Panc1 (cell line): ENCODE data around the gene NARS2. TPM values are rescaled to one million over a fixed set of nuclear protein-coding genes. Genes with fewer than 3 reads are reported as not detected.

Experiments used
- ATAC-seq: fragments of 200-7000 bp; cut with Tn5 transposase; 2 replicates; pipeline ENCODE4 v1.9.1; 2020; ENCODE audit warnings: mild to moderate bottlenecking, moderate library complexity
- BruUV-seq: library from RNA; stranded (reverse); fragments of 400-500 nt; replicated peaks from 2 replicates; lab custom pipeline; 2021; lab: Mats Ljungman, UMichigan
- CTCF ChIA-PET: fragments of 300-600 bp; sonication (Branson Sonifier 250); formaldehyde crosslinking; loops from one replicate; lab custom pipeline; 2022; ENCODE audit warnings: antibody characterized with exemption; lab: Charles Lee
- POLR2A ChIA-PET: fragments of 300-600 bp; sonication (Branson Sonifier 250); formaldehyde crosslinking; loops from one replicate; lab custom pipeline; 2022; ENCODE audit warnings: antibody characterized with exemption; lab: Charles Lee
- DNase-seq: peaks from one replicate; pipeline ENCODE4 v3.0.0-alpha.2; 2010; ENCODE audit warnings: low read depth, low spot score
- H3K27ac ChIP-seq: 2 replicates; pipeline ENCODE4 v1.5.1; 2011; ENCODE audit warnings: mild to moderate bottlenecking, low read length, inconsistent platforms
- H3K27me3 ChIP-seq: fragments of 200-500 bp; sonication (Bioruptor generic); 2 replicates; pipeline ENCODE4 v1.6.0; 2014; ENCODE audit warnings: low read length, inconsistent platforms; ENCODE audit not compliant: control insufficient read depth, insufficient read depth
- H3K36me3 ChIP-seq: fragments of 200-500 bp; sonication (Bioruptor generic); 2 replicates; pipeline ENCODE4 v1.5.1; 2014; ENCODE audit warnings: inconsistent platforms, mild to moderate bottlenecking, low read length, moderate library complexity; ENCODE audit not compliant: control insufficient read depth, insufficient read depth
- H3K4me1 ChIP-seq: 2 replicates; pipeline ENCODE4 v1.5.1; 2011; ENCODE audit warnings: inconsistent platforms, mild to moderate bottlenecking, low read length, moderate library complexity; ENCODE audit not compliant: control insufficient read depth, insufficient read depth
- H3K4me3 ChIP-seq, 2 experiments: 2 replicates each; pipeline ENCODE4 v1.5.1; 2011 to 2012; ENCODE audit warnings: low read depth in 2 of 2, low read length in 2 of 2, mild to moderate bottlenecking in 2 of 2, inconsistent platforms in 1 of 2, moderate library complexity in 1 of 2
- H3K9me3 ChIP-seq: fragments of 200-500 bp; sonication (Bioruptor generic); 2 replicates; pipeline ENCODE4 v1.5.1; 2014; ENCODE audit warnings: low read depth, mild to moderate bottlenecking, inconsistent platforms, low read length, moderate library complexity; ENCODE audit not compliant: control insufficient read depth, insufficient read depth
- POLR2AphosphoS5 ChIP-seq: IDR thresholded peaks from 2 replicates; pipeline ENCODE4 v1.6.1; 2012; ENCODE audit warnings: mild to moderate bottlenecking, low read depth, low read length, moderate library complexity
- REST ChIP-seq, 2 experiments: IDR thresholded peaks; 2 replicates each; pipeline ENCODE4 v1.6.1; 2011 to 2012; ENCODE audit warnings: low read depth in 2 of 2, control low read depth in 1 of 2, low read length in 1 of 2, mild to moderate bottlenecking in 1 of 2, moderate library complexity in 1 of 2; ENCODE audit not compliant: insufficient read depth in 1 of 2
- SIN3A ChIP-seq: IDR thresholded peaks from 2 replicates; pipeline ENCODE4 v1.6.1; 2012; ENCODE audit warnings: low read depth, mild to moderate bottlenecking, low read length, moderate library complexity, borderline replicate concordance; ENCODE audit not compliant: insufficient read depth
- TCF7L2 ChIP-seq: IDR thresholded peaks from 2 replicates; pipeline ENCODE4 v1.6.1; 2011; ENCODE audit warnings: mild to moderate bottlenecking, low read depth, low read length, inconsistent platforms
- in situ Hi-C: cut with HindIII; loops from 2 replicates; pipeline ENCODE4 v1.10.0; 2016; ENCODE audit warnings: low sequenced_read_pairs, low pct_unique_long_range_greater_than_20kb
- intact Hi-C: fragments of 100-400 bp; cut with micrococcal nuclease; formaldehyde crosslinking; loops from one replicate; pipeline ENCODE4 v1.10.0; 2022; ENCODE audit not compliant: unreplicated experiment
- total RNA-seq: library from RNA; stranded (reverse); gene quantifications from one replicate; pipeline ENCODE4 v1.2.1, GENCODE V29; 2021; ENCODE audit not compliant: unreplicated experiment
- TF ChIP-seq, protein P1 (sequence below): fragments of 450-650 bp; IDR thresholded peaks from 2 replicates; pipeline ENCODE4 v1.5.1; 2017; ENCODE audit warnings: mild to moderate bottlenecking

The NARS2 gene
- total RNA-seq, 1 experiment from 2014 or later = 29.8 TPM

- intact Hi-C loops (no loop called here), in situ Hi-C loops (no loop called here)
- no peak for TF ChIP-seq TCF7L2
- TF ChIP-seq, protein P1, sequence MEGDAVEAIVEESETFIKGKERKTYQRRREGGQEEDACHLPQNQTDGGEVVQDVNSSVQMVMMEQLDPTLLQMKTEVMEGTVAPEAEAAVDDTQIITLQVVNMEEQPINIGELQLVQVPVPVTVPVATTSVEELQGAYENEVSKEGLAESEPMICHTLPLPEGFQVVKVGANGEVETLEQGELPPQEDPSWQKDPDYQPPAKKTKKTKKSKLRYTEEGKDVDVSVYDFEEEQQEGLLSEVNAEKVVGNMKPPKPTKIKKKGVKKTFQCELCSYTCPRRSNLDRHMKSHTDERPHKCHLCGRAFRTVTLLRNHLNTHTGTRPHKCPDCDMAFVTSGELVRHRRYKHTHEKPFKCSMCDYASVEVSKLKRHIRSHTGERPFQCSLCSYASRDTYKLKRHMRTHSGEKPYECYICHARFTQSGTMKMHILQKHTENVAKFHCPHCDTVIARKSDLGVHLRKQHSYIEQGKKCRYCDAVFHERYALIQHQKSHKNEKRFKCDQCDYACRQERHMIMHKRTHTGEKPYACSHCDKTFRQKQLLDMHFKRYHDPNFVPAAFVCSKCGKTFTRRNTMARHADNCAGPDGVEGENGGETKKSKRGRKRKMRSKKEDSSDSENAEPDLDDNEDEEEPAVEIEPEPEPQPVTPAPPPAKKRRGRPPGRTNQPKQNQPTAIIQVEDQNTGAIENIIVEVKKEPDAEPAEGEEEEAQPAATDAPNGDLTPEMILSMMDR = no peak
- no peak for TF ChIP-seq POLR2AphosphoS5
- TF ChIP-seq REST (IDR thresholded peaks at IDR 0.05; ENCODE audit: insufficient read depth in 1 of 2, low read depth in 2 of 2, low read length in 1 of 2) = no peak
- no peak for TF ChIP-seq SIN3A
- CTCF ChIA-PET = no interaction called here
- H3K27ac ChIP-seq = no peak overlapping the region
- no peak for DNase-seq
- no peaks in the 10 kb centered on the region for H3K9me3 ChIP-seq
- no peaks in the 10 kb centered on the region for H3K4me1 ChIP-seq
- POLR2A ChIA-PET = no interaction called here
- H3K4me3 ChIP-seq = no peak overlapping the region
- H3K36me3 ChIP-seq = no peaks in the 10 kb centered on the region
- peaks cover 10% of the 10 kb centered on the region for H3K27me3 ChIP-seq
- no TSS peak for BruUV-seq
- no peak for ATAC-seq
These were observed 32.0 kb upstream of the NARS2 start for GRCh38 chr11:78606667-78607066.

DNA sequence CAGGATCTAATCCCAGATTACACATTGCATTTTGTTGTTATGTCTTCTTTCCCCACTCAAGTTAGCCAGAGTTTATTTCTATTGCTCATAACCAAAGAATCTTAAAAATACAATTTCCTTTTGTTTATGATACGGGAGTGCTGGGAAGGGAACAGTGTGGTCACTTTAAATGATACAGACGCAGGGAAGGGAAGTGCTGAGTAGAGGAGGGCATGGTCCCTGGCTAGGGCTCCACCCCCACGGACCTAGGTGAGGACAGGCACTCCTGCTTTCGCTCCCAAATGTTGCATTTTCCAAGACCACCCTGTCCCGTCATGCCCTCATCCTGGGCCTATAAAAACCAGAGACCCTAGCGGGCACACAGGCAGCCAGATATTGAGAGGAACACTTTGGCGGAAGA lies 30.6 kb upstream of the NARS2 start:
- intact Hi-C loops = no loop called here
- ATAC-seq = no peak
- POLR2A ChIA-PET = no interaction called here

More for the DNA sequence above, 30.6 kb upstream of the NARS2 start:
- in situ Hi-C loops = no loop called here
- TF ChIP-seq TCF7L2 (no peak), SIN3A (no peak), POLR2AphosphoS5 (no peak), REST (IDR thresholded peaks at IDR 0.05; ENCODE audit: insufficient read depth in 1 of 2, low read depth in 2 of 2, low read length in 1 of 2) (no peak)
- TF ChIP-seq, protein P1 = no peak
- Histone ChIP-seq H3K4me3 (no peak overlapping the region), H3K36me3 (no peaks in the 10 kb centered on the region), H3K27me3 (peaks cover 10% of the 10 kb centered on the region), H3K9me3 (no peaks in the 10 kb centered on the region), H3K4me1 (no peaks in the 10 kb centered on the region), H3K27ac (no peak overlapping the region)
- no peak for DNase-seq
- BruUV-seq = no TSS peak
- CTCF ChIA-PET = no interaction called here
